B cell (primary cell): ENCODE measurements around the gene SLC2A9. TPM values are rescaled to one million over a fixed set of nuclear protein-coding genes. Genes with fewer than 3 reads are reported as not detected.

Source experiments
- ATAC-seq: fragments of 200-7000 bp; cut with Tn5 transposase; one replicate; pipeline ENCODE4 v1.10.0; 2021; ENCODE audit warnings: low read depth, mild to moderate bottlenecking, moderate number of reproducible peaks, moderate library complexity
- CTCF ChIA-PET: fragments of 350-600 bp; sonication (Branson Sonifier 250); formaldehyde crosslinking; loops from one replicate; lab custom pipeline; 2021; ENCODE audit warnings: antibody characterized with exemption, inconsistent platforms; lab: Charles Lee
- POLR2A ChIA-PET: fragments of 350-600 bp; sonication (Branson Sonifier 250); formaldehyde crosslinking; loops from one replicate; lab custom pipeline; 2021; ENCODE audit warnings: antibody characterized with exemption; lab: Charles Lee
- DNase-seq: peaks from one replicate; pipeline ENCODE4 v3.0.0; 2013
- H2AFZ ChIP-seq: 2 replicates; pipeline ENCODE4 v1.6.1; 2012; ENCODE audit warnings: mild to moderate bottlenecking, low read depth, low read length; ENCODE audit not compliant: insufficient read depth, poor library complexity, severe bottlenecking
- H3K27ac ChIP-seq, 2 donors: 1 replicate in 1 of 2; 2 replicates in 1 of 2; pipeline ENCODE4 v1.5.1; 2012 to 2013; ENCODE audit warnings: low read length in 2 of 2, mild to moderate bottlenecking in 2 of 2, moderate library complexity in 1 of 2
- H3K27me3 ChIP-seq, 4 experiments: fragments of 200-600 bp in 1 of 4; sonication (generic) in 1 of 4; replicated peaks in 1 of 4; 1 replicate in 2 of 4; 2 replicates in 2 of 4; pipeline versions ENCODE4 v1.6.1 to v1.7.0; 2013 to 2016; ENCODE audit warnings: low read length in 3 of 4, mild to moderate bottlenecking in 2 of 4, mixed read lengths in 1 of 4, moderate library complexity in 1 of 4; ENCODE audit not compliant: insufficient read depth in 4 of 4, control insufficient read depth in 3 of 4; ENCODE audit errors: control extremely low read depth in 1 of 4
- H3K36me3 ChIP-seq, 2 experiments: replicated peaks in 1 of 2; 1 replicate in 1 of 2; 2 replicates in 1 of 2; pipeline versions ENCODE4 v1.6.1 to v1.7.1; 2013; ENCODE audit warnings: low read length in 1 of 2; ENCODE audit not compliant: insufficient read depth in 2 of 2, control insufficient read depth in 1 of 2; ENCODE audit errors: control extremely low read depth in 1 of 2, extremely low read depth in 1 of 2
- H3K4me1 ChIP-seq, 2 donors: fragments of 200-600 bp in 1 of 2; sonication (generic) in 1 of 2; 1 replicate in 1 of 2; 2 replicates in 1 of 2; pipeline versions ENCODE4 v1.5.1 to v1.6.1; 2013 to 2017; ENCODE audit warnings: low read length in 2 of 2; ENCODE audit not compliant: control insufficient read depth in 2 of 2, insufficient read depth in 2 of 2
- H3K4me2 ChIP-seq: replicated peaks from 2 replicates; pipeline ENCODE3; 2012; ENCODE audit warnings: mild to moderate bottlenecking, low read depth, low read length; ENCODE audit not compliant: poor library complexity, severe bottlenecking
- H3K4me3 ChIP-seq, 5 experiments: fragments of 200-600 bp in 1 of 5; sonication (generic) in 1 of 5; 1 replicate in 3 of 5; 2 replicates in 2 of 5; pipeline versions ENCODE4 v1.5.1 to v1.7.0; 2011 to 2016; ENCODE audit warnings: low read length in 4 of 5, mild to moderate bottlenecking in 4 of 5, low read depth in 2 of 5, control low read depth in 1 of 5, moderate library complexity in 1 of 5; ENCODE audit not compliant: insufficient read depth in 1 of 5; ENCODE audit errors: control extremely low read depth in 1 of 5, extremely low read depth in 1 of 5
- H3K79me2 ChIP-seq: fragments of 200-600 bp; sonication (generic); one replicate; pipeline ENCODE4 v1.6.0; 2016; ENCODE audit warnings: low read length; ENCODE audit not compliant: control insufficient read depth, insufficient read depth
- H3K9ac ChIP-seq: fragments of 200-600 bp; sonication (generic); 2 replicates; pipeline ENCODE4 v1.6.1; 2017; ENCODE audit warnings: mild to moderate bottlenecking, low read length, moderate library complexity
- H3K9me3 ChIP-seq, 3 donors: one replicate each; pipeline versions ENCODE4 v1.6.1 to v1.7.1; 2013; ENCODE audit warnings: low read length in 2 of 3; ENCODE audit not compliant: control insufficient read depth in 2 of 3, insufficient read depth in 1 of 3; ENCODE audit errors: control extremely low read depth in 1 of 3
- H4K20me1 ChIP-seq: 2 replicates; pipeline ENCODE4 v1.6.0; 2012; ENCODE audit warnings: mild to moderate bottlenecking, low read length; ENCODE audit not compliant: insufficient read depth, control insufficient read depth, poor library complexity, severe bottlenecking
- H3K27ac Mint-ChIP-seq: one replicate; pipeline ENCODE4 v1.8.0; 2021; ENCODE audit warnings: mixed read lengths
- H3K27me3 Mint-ChIP-seq: one replicate; pipeline ENCODE4 v1.8.0; 2021; ENCODE audit warnings: mixed read lengths
- H3K4me1 Mint-ChIP-seq: one replicate; pipeline ENCODE4 v1.8.0; 2021; ENCODE audit warnings: mixed read lengths
- H3K4me3 Mint-ChIP-seq: one replicate; pipeline ENCODE4 v1.8.0; 2021; ENCODE audit warnings: mixed read lengths
- H3K9me3 Mint-ChIP-seq: one replicate; pipeline ENCODE4 v1.8.0; 2022; ENCODE audit warnings: mixed read lengths; ENCODE audit not compliant: insufficient read depth
- EZH2 ChIP-seq: IDR thresholded peaks from 2 replicates; pipeline ENCODE4 v1.6.1; 2012; ENCODE audit warnings: borderline replicate concordance, low read depth, mild to moderate bottlenecking, moderate library complexity, low read length; ENCODE audit not compliant: insufficient read depth, poor library complexity, severe bottlenecking
- WGBS: methylation state at CpG from one replicate; pipeline ENCODE4 v1.1.5; 2013; ENCODE audit warnings: missing lambda C conversion rate; ENCODE audit not compliant: insufficient coverage; 5-methylcytosine and 5-hydroxymethylcytosine counted together
- intact Hi-C: fragments of 100-400 bp; cut with micrococcal nuclease; formaldehyde crosslinking; loops from one replicate; pipeline ENCODE4 v1.10.0; 2022
- polyA plus RNA-seq: library from polyadenylated mRNA; depleted of rRNA; stranded (reverse); fragments of >200 nt; gene quantifications from 2 replicates; pipeline ENCODE4 v1.2.3, GENCODE V29; 2012
- total RNA-seq, 2 donors: library from RNA; stranded (reverse); fragments of 120-200 nt in 1 of 2; gene quantifications; 1 replicate in 1 of 2; 2 replicates in 1 of 2; pipeline versions ENCODE4 v1.2.3 to v1.2.4, GENCODE V29; 2013 to 2022
- TF ChIP-seq, protein P1 (sequence below): fragments of 200-600 bp; IDR thresholded peaks from one replicate; pipeline ENCODE4 v1.8.0; 2022; ENCODE audit warnings: antibody characterized with exemption, mild to moderate bottlenecking

The SLC2A9 gene
- total and polyA plus RNA-seq, 2 donors (not counting 1 experiment from before 2014, with no cell fraction given) = 0.89 to 2.1 TPM

- Histone ChIP-seq H2AFZ (peak overlapping the region; percentile 20), H3K36me3 (no peaks in the 10 kb centered on the region), H4K20me1 (no peaks in the 10 kb centered on the region), H3K27me3 (no peaks in the 10 kb centered on the region), H3K27ac (peak overlapping the region in 1 of 2 donors; percentile 44), H3K9me3 (peaks cover 0 to 6% (median 0%) of the 10 kb centered on the region in 3 donors), H3K4me1 (peaks cover 7 to 10% of the 10 kb centered on the region in 2 donors), H3K9ac (no peak overlapping the region), H3K79me2 (no peaks in the 10 kb centered on the region), H3K4me3 (no peak overlapping the region), H3K4me2 (peak overlapping the region; percentile 37)
- Mint-ChIP-seq H3K4me1 (peaks cover 19% of the 10 kb centered on the region), H3K9me3 (no peaks in the 10 kb centered on the region), H3K4me3 (peak overlapping the region; percentile 0), H3K27ac (peak overlapping the region; percentile 54), H3K27me3 (no peaks in the 10 kb centered on the region)
- 100% methylated on average over 3 of the region's 6 CpGs for WGBS
- no peak for TF ChIP-seq EZH2
- TF ChIP-seq, protein P1, sequence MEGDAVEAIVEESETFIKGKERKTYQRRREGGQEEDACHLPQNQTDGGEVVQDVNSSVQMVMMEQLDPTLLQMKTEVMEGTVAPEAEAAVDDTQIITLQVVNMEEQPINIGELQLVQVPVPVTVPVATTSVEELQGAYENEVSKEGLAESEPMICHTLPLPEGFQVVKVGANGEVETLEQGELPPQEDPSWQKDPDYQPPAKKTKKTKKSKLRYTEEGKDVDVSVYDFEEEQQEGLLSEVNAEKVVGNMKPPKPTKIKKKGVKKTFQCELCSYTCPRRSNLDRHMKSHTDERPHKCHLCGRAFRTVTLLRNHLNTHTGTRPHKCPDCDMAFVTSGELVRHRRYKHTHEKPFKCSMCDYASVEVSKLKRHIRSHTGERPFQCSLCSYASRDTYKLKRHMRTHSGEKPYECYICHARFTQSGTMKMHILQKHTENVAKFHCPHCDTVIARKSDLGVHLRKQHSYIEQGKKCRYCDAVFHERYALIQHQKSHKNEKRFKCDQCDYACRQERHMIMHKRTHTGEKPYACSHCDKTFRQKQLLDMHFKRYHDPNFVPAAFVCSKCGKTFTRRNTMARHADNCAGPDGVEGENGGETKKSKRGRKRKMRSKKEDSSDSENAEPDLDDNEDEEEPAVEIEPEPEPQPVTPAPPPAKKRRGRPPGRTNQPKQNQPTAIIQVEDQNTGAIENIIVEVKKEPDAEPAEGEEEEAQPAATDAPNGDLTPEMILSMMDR = no peak
- ATAC-seq (peak; percentile 57), DNase-seq (peak; percentile 48)
- CTCF ChIA-PET = no interaction called here
- POLR2A ChIA-PET = no interaction called here
- intact Hi-C loops = no loop called here
Observed at GRCh38 chr4:9970399-9971011, 50.8 kb downstream of the SLC2A9 start.

DNA sequence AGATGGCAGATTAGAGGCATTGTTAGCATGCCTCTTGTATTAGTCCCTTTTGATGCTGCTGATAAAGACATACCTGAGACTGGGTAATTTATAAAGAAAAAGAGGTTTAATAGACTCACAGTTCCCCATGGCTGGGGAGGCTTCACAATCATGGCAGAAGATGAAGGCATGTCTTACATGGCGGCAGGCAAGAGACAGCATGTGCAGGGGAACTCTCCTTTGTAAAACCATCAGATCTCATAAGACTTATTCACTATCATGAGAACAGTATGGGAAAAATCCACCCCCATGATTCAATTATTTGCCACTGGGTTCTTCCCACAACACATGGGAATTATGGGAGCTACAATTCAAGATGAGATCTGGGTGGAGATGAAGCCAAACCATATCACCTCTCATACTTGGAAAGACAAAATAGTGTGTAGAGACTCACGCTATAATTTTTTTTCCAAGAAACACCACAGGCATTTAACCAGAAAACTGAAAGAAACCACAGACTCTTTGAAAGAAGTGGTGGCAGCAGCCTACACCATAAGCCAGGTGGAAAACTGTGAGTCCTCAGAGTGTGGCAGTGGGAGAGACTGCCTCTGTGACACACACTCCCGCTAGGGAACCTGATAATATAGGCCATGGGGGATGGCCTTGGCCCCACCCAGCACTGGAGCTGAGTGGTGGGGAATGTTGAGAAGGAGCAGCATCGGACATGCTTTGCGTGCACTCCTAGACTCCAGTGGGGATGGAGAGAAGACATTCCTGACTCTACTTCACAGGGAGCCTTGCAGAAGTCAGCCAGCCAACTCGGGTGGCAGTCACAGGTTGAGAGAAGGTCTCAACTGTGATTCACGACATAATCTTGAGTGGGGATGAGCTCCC, 51.5 kb downstream of the SLC2A9 start:
- Histone ChIP-seq H2AFZ (peak overlapping the region; percentile 20), H3K4me2 (peak overlapping the region; percentile 37), H3K4me1 (peaks cover 7 to 10% of the 10 kb centered on the region in 2 donors), H4K20me1 (no peaks in the 10 kb centered on the region), H3K79me2 (no peaks in the 10 kb centered on the region), H3K36me3 (no peaks in the 10 kb centered on the region), H3K4me3 (no peak overlapping the region), H3K27ac (peak overlapping the region in 1 of 2 donors; percentile 44), H3K9me3 (peaks cover 0 to 6% (median 0%) of the 10 kb centered on the region in 3 donors), H3K27me3 (no peaks in the 10 kb centered on the region), H3K9ac (no peak overlapping the region)
- Mint-ChIP-seq H3K4me1 (peaks cover 19% of the 10 kb centered on the region), H3K27me3 (no peaks in the 10 kb centered on the region), H3K9me3 (no peaks in the 10 kb centered on the region), H3K27ac (peak overlapping the region; percentile 54), H3K4me3 (no peak overlapping the region)
- POLR2A ChIA-PET = no interaction called here
- intact Hi-C loops = no loop called here
- no peak for DNase-seq
- 77% methylated on average over 5 of the region's 7 CpGs for WGBS
- no peak for ATAC-seq
- CTCF ChIA-PET = no interaction called here
- TF ChIP-seq, protein P1 = no peak
- no peak for TF ChIP-seq EZH2
